ENCODE results near the gene POLR3GL.

The POLR3GL gene

GRCh38 chr1:145949219-145949618, 15.3 kb upstream of the POLR3GL start:
- DNase-seq (ENCODE audit: low spot score): no peak

DNA sequence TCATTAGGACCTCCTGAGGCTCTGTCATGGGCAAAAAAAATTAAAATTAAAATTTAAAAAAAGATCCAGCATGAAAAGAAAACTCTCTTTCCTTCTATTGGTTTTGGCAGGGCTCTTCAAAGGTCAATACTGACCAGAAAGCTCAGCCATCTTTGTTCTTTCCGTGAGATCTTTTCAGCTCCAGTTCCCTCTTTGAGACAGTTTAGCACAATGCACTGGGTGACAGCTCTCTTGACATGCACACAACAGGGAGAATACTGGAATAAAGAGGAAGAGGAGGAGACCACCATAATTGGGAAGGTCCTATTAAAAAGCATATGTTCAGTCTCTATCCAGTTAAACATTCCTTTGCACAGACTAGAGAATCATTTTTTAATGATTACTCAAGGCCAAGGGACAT, 13.0 kb upstream of the POLR3GL start:
- no peak for DNase-seq (ENCODE audit: low spot score)

DNA sequence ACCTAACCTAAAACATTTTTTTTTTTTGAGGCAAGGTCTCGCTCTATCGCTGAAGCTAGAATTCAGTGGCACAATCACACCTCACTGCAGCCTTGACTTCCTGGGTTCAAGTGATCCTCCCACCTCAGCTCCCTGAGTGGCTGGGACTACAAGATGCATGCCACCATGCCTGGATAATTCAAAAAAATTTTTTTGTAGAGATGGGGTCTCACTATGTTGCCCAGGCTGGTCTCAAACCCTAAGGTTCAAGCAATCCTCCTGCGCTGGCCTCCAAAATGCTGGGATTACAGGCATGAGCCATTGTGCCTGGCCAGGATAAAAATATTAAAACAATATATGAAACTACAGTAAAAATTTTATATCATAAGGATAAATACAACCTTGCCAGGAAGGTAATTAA, 11.6 kb upstream of the POLR3GL start:
- DNase-seq (ENCODE audit: low spot score): no peak

GRCh38 chr1:145953861-145954260, 10.6 kb upstream of the POLR3GL start:
- DNase-seq (ENCODE audit: low spot score): no peak

- no peak for DNase-seq (ENCODE audit: low spot score)
These were observed 9.1 kb upstream of the POLR3GL start for GRCh38 chr1:145955436-145955835.

DNA sequence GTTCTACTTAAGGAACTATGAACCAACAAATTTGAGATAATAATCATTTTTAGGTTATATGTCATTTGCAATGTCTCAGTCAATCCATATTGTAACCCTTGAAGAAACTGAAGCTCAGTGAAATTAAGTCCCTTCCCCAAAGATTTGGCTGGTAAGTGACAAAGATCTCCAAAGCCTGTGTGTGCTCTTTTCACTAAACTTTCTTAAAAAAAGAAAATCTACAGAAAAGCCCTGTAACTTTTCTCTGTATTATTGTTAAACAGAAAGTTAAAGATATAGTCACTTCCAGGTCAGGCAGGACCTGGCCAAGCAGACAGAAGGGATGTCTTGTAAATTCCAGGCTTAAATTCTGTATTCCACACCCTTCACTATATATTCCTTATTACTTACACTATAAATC, 8.1 kb upstream of the POLR3GL start:
- no peak for DNase-seq (ENCODE audit: low spot score)

DNA sequence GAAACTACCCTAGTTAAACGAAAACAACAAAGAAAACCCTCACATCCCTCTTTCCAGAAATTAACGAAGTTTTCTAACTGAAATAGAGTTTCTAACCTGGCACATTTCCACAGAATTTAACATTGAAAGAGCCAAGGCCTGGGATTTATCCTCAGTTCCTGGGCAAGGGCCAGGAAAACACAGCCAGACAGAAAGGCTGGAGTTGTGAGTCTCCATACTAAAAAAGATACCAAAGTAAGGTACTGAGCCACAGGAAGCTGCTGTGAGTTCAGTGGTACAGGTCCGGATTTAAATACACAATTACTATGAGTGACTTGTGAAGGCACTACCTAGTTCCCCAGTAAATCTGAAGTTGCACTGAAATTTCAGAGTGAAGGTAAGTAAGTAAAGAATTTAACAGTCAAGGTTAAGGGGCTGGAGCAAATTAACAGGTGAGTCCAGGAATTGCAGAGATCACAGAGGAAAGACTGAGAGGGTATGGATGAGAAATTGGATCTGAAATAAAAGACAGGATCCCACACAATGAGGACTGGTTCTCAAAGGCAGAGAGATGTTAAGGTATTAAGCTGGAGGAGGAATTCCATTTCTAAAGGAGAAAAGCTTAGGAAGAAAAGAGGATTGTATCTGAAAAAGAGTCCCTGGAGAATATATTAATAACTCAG, 7.6 kb upstream of the POLR3GL start:
- DNase-seq (ENCODE audit: low spot score): peak; percentile 64

DNA sequence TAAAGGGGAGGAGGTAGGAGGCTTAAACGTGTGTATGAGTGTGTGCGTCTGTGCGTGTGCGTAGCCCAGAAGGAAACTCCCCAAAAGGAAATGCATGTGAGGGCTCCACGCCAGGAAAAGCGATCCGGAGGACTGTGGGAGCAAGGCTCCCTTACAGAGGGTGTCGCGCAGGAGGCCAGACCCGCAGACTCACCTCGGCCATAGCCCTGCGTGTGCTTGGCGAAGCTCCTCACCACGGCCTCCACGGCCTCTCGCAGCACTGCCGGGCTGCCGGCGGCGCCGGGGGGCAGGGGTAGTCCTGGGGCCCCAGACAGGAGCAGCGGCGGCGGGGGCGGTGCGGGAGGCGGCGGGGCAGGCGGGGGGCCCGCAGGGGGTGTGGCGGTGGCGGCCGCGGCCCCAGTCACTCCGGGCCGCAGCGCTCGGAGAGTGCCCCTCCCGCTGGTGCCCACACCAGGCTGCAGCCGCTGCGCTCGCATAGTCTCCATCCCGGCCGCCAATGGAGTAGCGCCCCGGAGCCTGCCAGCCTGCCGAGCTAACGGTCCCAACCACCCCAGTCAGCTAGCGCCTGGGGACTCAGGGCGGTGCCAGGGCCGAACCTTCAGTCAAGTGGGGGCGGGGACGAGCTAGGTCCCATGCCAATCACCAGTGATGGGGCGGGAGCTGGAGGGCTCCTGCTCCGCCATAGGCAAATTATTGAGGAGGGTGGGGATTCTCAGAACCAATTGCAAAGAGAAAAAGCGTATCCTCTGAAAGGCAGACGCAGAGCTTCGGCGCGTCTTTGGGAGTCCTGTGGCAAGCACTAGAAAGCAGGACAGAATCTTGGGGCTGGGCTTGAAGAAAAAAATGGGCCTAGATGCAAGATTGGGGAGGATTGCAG, 6.8 kb upstream of the POLR3GL start, which contains the start of gene LIX1L:
TSS of gene LIX1L (minus strand) at position 575 of the 877 bp plus-strand sequence. CDS start at position 485, 90 bp downstream.
- peak; percentile 99 for DNase-seq (ENCODE audit: low spot score)

GRCh38 chr1:145958734-145959133, 5.8 kb upstream of the POLR3GL start:
- no peak for DNase-seq (ENCODE audit: low spot score)

- DNase-seq (ENCODE audit: low spot score): no peak
These were observed 5.2 kb upstream of the POLR3GL start for GRCh38 chr1:145959333-145959732.

GRCh38 chr1:145959957-145960467, 4.5 kb upstream of the POLR3GL start:
- no peak for DNase-seq (ENCODE audit: low spot score)

DNA sequence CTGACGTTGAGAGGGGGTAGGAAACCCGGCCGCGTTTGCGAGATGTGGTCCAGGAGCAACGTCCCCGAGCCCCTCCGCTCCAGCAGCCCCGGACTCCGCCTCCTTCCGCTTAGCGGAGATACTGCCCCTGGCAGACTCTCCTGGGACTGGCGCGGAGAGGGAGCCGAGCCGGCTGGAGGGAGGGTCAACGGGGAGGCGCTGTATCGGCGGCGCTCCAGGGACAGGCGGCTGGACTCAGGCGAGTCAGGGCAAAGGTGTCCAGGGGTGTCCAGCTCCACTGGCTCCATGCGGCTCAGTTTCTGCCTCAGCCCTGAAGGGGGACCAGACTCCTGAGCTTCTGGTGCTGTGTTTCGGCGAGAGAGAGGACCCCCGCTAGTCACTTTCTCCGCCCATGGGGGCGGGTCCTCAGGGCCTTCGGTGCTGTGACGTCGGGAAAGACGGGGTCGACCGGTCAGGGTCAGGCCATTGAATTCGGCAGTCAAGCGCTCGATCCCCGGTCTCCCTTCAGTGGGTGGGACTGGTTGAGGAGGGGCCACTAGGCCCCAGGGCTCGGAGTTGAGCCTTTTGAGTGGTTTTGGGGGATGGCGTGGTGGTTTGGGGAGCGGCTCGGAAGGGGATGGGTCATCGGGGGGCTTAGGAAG, 3.9 kb upstream of the POLR3GL start:
- peak; percentile 55 for DNase-seq (ENCODE audit: low spot score)

DNA sequence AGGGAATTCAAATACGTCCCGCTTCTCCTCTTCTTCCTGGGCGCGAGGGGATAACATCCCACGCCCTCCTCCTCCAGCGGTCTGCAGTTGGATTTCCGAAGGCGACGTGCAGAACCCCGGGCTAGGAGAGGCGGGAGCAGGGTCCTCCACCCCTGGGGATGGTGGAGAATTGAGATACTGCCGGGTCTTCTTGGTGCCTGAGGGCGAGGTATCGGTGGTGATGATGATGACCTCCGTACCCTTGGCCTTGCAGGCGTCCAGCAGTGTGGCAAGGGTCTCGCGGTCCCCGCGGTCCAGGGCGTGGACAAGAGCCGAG, 3.4 kb upstream of the POLR3GL start:
- no peak for DNase-seq (ENCODE audit: low spot score)

GRCh38 chr1:145961425-145962156, 2.9 kb upstream of the POLR3GL start:
- peak; percentile 53 for DNase-seq (ENCODE audit: low spot score)

GRCh38 chr1:145962157-145963102, 2.1 kb upstream of the POLR3GL start:
- peak; percentile 44 for DNase-seq (ENCODE audit: low spot score)

DNA sequence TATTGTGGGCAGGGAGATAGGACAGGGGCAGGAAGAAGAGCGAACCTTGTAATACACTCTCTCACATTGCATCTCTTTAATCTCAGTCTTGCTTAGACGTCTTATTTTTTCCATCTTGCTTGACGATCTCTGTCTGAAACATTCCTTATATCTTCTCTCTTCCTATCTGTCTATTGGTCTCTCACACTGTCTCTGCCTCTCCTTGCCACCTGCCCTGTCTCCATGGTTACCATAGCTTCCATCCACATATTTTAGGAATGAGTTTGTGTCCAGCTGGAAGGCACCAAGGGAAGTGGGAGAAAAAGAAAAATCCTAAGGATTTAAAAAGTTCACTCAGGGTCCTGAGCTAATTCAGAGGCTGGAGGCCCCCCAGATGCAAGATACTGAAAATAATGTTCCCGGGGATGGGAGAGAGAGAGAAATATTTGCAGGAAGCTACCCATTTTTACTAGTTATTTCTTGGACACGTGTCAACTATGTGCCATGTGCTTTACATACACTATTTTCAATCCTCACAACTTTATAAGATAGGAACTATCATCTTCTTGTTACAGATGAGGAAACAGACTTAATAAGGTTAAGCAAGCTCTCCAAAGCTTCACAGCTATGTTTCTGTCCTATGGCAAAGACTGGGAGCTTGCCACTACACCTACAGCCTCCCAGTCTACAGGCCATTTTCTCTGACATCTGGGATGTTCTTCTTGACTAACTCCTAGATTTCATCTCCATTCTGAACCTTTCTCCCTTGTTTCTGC, 1.0 kb upstream of the POLR3GL start:
- peak; percentile 54 for DNase-seq (ENCODE audit: low spot score)

- DNase-seq (ENCODE audit: low spot score): no peak
These were observed 742 bp downstream of the POLR3GL start for GRCh38 chr1:145965119-145965744.

GRCh38 chr1:145967288-145967687, 2.8 kb downstream of the POLR3GL start:
- DNase-seq (ENCODE audit: low spot score): no peak

- no peak for DNase-seq (ENCODE audit: low spot score)
These were observed 8.1 kb downstream of the POLR3GL start for GRCh38 chr1:145972580-145972979.

DNA sequence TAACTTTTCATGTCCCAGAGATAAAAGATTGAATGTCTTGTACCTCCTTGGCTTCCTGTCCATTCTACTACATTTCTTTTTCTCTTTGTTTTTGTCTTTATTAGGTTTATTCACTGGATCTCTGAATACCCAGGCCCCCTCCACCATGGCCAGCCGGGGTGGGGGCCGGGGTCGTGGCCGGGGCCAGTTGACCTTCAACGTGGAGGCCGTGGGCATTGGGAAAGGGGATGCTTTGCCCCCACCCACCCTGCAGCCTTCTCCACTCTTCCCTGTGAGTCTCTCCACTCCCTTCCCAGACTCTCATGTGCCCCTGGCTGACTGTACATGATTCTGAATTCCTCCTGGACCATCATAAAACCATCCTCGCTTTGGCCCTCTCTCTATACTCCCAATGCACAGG, 10.2 kb downstream of the POLR3GL start:
- DNase-seq (ENCODE audit: low spot score): no peak
